OCI-LY3 (cell line): ENCODE data around the gene CTDSP1.

ENCODE experiments used
- EZH2phosphoT487 ChIP-seq: fragments of 200-600 bp; shearing (Covaris generic); IDR thresholded peaks from 2 replicates; pipeline ENCODE4 v1.6.1; 2018; ENCODE audit warnings: antibody characterized with exemption, mixed run types, low read depth
- TF ChIP-seq, protein P1 (sequence below): fragments of 200-600, 300-600 bp; sonication (generic); IDR thresholded peaks from 2 replicates; pipeline ENCODE4 v1.5.1; 2014; ENCODE audit warnings: antibody characterized with exemption, low read length, low read depth

GRCh38 chr2:218403810-218404209 is 4.1 kb downstream of the CTDSP1 start:
- TF ChIP-seq EZH2phosphoT487 = no peak
- TF ChIP-seq, protein P1, sequence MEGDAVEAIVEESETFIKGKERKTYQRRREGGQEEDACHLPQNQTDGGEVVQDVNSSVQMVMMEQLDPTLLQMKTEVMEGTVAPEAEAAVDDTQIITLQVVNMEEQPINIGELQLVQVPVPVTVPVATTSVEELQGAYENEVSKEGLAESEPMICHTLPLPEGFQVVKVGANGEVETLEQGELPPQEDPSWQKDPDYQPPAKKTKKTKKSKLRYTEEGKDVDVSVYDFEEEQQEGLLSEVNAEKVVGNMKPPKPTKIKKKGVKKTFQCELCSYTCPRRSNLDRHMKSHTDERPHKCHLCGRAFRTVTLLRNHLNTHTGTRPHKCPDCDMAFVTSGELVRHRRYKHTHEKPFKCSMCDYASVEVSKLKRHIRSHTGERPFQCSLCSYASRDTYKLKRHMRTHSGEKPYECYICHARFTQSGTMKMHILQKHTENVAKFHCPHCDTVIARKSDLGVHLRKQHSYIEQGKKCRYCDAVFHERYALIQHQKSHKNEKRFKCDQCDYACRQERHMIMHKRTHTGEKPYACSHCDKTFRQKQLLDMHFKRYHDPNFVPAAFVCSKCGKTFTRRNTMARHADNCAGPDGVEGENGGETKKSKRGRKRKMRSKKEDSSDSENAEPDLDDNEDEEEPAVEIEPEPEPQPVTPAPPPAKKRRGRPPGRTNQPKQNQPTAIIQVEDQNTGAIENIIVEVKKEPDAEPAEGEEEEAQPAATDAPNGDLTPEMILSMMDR = no peak
